SK-N-SH treated with all-trans-retinoic acid at 6 μM for 48 hours (cell line): ENCODE measurements around the gene RASA1.

Source experiments
- ATAC-seq: fragments of 200-7000 bp; cut with Tn5 transposase; 3 replicates; pipeline ENCODE4 v1.9.1; 2020; ENCODE audit warnings: mild to moderate bottlenecking, moderate library complexity
- ARNTL ChIP-seq: fragments of 450-650 bp; formaldehyde crosslinking; IDR thresholded peaks from 2 replicates; pipeline ENCODE4 v1.5.0; 2020; ENCODE audit warnings: low read depth, mild to moderate bottlenecking, moderate library complexity, borderline replicate concordance
- CSDC2 ChIP-seq: fragments of 250-450 bp; sonication (Bioruptor Pico); IDR thresholded peaks from 2 replicates; pipeline ENCODE4 v1.5.0; 2020; ENCODE audit warnings: mild to moderate bottlenecking, moderate library complexity
- ESRRG ChIP-seq: fragments of 250-450 bp; sonication (Bioruptor Pico); IDR thresholded peaks from 2 replicates; pipeline ENCODE4 v1.6.1; 2021; ENCODE audit warnings: mild to moderate bottlenecking
- GLIS3 ChIP-seq: fragments of 250-450 bp; sonication (Bioruptor Pico); IDR thresholded peaks from 2 replicates; pipeline ENCODE4 v1.5.0; 2020; ENCODE audit warnings: mild to moderate bottlenecking, moderate library complexity
- ISL1 ChIP-seq: fragments of 250-450 bp; sonication (Bioruptor Pico); IDR thresholded peaks from 2 replicates; pipeline ENCODE4 v2.1.2; 2022; ENCODE audit warnings: mild to moderate bottlenecking, moderate library complexity
- RARB ChIP-seq: fragments of 250-450 bp; sonication (Bioruptor Pico); IDR thresholded peaks from 2 replicates; pipeline ENCODE4 v1.8.0; 2021; ENCODE audit warnings: mild to moderate bottlenecking, moderate library complexity
- TCF4 ChIP-seq: fragments of 250-450 bp; sonication (Bioruptor Pico); IDR thresholded peaks from 2 replicates; pipeline ENCODE4 v1.8.0; 2021; ENCODE audit warnings: mild to moderate bottlenecking, moderate library complexity, borderline replicate concordance
- TOX ChIP-seq: fragments of 250-450 bp; sonication (Bioruptor Pico); IDR thresholded peaks from 2 replicates; pipeline ENCODE4 v1.8.0; 2021; ENCODE audit warnings: mild to moderate bottlenecking, moderate library complexity, borderline replicate concordance
- ZFP30 ChIP-seq: fragments of 450-650 bp; formaldehyde crosslinking; IDR thresholded peaks from 2 replicates; pipeline ENCODE4 v1.5.0; 2022; ENCODE audit warnings: mild to moderate bottlenecking, moderate library complexity
- ZNF565 ChIP-seq: fragments of 450-650 bp; formaldehyde crosslinking; conservative IDR thresholded peaks from 2 replicates; pipeline ENCODE4 v1.5.0; 2020; ENCODE audit warnings: low read depth, mild to moderate bottlenecking, moderate library complexity
- ZNF70 ChIP-seq: fragments of 450-650 bp; formaldehyde crosslinking; IDR thresholded peaks from 2 replicates; pipeline ENCODE4 v1.5.0; 2020; ENCODE audit warnings: mild to moderate bottlenecking, moderate library complexity
- TF ChIP-seq, protein P1 (sequence below): fragments of 250-450 bp; sonication (Bioruptor Pico); IDR thresholded peaks from 2 replicates; pipeline ENCODE4 v1.8.0; 2021; ENCODE audit warnings: low read depth, mild to moderate bottlenecking, moderate library complexity, borderline replicate concordance
- TF ChIP-seq, protein P2 (sequence below): fragments of 250-450 bp; sonication (Bioruptor Pico); IDR thresholded peaks from 2 replicates; pipeline ENCODE4 v1.5.0; 2020; ENCODE audit warnings: mild to moderate bottlenecking, moderate library complexity
- TF ChIP-seq, protein P3 (sequence below): fragments of 250-450 bp; sonication (Bioruptor Pico); IDR thresholded peaks from 2 replicates; pipeline ENCODE4 v1.5.1; 2021; ENCODE audit warnings: mild to moderate bottlenecking, moderate library complexity
- TF ChIP-seq, protein P4 (sequence below): fragments of 250-450 bp; sonication (Bioruptor Pico); IDR thresholded peaks from 2 replicates; pipeline ENCODE4 v1.5.1; 2020; ENCODE audit warnings: low read depth, mild to moderate bottlenecking, moderate library complexity
- TF ChIP-seq, protein P5 (sequence below): fragments of 250-450 bp; sonication (Bioruptor Pico); IDR thresholded peaks from 2 replicates; pipeline ENCODE4 v1.8.0; 2020; ENCODE audit warnings: mild to moderate bottlenecking, moderate library complexity, borderline replicate concordance

The RASA1 gene

DNA sequence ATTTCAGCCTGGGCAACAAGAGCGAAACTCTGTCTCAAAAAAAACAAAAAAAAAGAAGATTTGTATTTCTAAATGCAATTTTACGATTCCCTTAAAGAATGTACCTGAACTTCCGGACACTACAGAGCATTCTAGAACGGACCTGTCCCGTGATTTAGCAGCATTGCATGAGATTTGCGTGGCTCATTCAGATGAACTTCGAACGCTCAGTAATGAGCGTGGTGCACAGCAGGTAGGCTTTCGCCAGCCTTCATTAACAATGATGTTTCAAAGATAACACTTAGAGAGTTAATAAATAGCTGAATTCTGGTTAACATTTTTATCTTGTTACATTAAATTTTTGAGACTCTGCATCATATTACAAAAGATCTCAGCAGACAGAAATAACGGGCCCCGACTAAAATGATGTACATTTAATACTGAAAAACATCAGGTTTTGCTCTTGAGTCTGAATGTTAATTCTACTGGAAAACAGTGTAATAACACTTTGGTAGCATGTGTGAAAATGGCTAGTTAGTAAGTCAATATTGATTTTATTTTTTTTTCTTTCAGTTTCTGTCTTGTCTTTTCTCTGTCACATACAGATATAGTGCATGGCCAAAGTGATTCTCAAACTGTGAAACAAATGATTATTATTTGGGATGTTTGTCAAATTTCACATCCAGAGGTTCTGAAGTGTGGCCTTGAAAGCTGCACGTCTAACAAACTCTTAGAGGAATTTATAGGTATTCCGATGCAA is 121.8 kb downstream of the RASA1 start:
- ATAC-seq, result no peak
- TF ChIP-seq, protein P1, sequence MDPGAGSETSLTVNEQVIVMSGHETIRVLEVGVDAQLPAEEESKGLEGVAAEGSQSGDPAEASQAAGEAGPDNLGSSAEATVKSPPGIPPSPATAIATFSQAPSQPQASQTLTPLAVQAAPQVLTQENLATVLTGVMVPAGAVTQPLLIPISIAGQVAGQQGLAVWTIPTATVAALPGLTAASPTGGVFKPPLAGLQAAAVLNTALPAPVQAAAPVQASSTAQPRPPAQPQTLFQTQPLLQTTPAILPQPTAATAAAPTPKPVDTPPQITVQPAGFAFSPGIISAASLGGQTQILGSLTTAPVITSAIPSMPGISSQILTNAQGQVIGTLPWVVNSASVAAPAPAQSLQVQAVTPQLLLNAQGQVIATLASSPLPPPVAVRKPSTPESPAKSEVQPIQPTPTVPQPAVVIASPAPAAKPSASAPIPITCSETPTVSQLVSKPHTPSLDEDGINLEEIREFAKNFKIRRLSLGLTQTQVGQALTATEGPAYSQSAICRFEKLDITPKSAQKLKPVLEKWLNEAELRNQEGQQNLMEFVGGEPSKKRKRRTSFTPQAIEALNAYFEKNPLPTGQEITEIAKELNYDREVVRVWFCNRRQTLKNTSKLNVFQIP, result no peak
- TF ChIP-seq, protein P2, sequence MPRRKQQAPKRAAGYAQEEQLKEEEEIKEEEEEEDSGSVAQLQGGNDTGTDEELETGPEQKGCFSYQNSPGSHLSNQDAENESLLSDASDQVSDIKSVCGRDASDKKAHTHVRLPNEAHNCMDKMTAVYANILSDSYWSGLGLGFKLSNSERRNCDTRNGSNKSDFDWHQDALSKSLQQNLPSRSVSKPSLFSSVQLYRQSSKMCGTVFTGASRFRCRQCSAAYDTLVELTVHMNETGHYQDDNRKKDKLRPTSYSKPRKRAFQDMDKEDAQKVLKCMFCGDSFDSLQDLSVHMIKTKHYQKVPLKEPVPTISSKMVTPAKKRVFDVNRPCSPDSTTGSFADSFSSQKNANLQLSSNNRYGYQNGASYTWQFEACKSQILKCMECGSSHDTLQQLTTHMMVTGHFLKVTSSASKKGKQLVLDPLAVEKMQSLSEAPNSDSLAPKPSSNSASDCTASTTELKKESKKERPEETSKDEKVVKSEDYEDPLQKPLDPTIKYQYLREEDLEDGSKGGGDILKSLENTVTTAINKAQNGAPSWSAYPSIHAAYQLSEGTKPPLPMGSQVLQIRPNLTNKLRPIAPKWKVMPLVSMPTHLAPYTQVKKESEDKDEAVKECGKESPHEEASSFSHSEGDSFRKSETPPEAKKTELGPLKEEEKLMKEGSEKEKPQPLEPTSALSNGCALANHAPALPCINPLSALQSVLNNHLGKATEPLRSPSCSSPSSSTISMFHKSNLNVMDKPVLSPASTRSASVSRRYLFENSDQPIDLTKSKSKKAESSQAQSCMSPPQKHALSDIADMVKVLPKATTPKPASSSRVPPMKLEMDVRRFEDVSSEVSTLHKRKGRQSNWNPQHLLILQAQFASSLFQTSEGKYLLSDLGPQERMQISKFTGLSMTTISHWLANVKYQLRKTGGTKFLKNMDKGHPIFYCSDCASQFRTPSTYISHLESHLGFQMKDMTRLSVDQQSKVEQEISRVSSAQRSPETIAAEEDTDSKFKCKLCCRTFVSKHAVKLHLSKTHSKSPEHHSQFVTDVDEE (CRISPR knock-in tag), result no peak
- no peak for TF ChIP-seq ARNTL (CRISPR knock-in tag)
- no peak for TF ChIP-seq CSDC2
- TF ChIP-seq ISL1 (CRISPR knock-in tag), result no peak
- TF ChIP-seq, protein P3, sequence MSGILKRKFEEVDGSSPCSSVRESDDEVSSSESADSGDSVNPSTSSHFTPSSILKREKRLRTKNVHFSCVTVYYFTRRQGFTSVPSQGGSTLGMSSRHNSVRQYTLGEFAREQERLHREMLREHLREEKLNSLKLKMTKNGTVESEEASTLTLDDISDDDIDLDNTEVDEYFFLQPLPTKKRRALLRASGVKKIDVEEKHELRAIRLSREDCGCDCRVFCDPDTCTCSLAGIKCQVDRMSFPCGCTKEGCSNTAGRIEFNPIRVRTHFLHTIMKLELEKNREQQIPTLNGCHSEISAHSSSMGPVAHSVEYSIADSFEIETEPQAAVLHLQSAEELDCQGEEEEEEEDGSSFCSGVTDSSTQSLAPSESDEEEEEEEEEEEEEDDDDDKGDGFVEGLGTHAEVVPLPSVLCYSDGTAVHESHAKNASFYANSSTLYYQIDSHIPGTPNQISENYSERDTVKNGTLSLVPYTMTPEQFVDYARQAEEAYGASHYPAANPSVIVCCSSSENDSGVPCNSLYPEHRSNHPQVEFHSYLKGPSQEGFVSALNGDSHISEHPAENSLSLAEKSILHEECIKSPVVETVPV (CRISPR knock-in tag), result no peak
- no peak for TF ChIP-seq ZFP30 (CRISPR knock-in tag)
- no peak for TF ChIP-seq ESRRG
- TF ChIP-seq TCF4 (CRISPR knock-in tag), result no peak
- TF ChIP-seq ZNF70 (CRISPR knock-in tag), result no peak
- TF ChIP-seq RARB, result no peak
- TF ChIP-seq, all 23 proteins: peak for 0

DNA sequence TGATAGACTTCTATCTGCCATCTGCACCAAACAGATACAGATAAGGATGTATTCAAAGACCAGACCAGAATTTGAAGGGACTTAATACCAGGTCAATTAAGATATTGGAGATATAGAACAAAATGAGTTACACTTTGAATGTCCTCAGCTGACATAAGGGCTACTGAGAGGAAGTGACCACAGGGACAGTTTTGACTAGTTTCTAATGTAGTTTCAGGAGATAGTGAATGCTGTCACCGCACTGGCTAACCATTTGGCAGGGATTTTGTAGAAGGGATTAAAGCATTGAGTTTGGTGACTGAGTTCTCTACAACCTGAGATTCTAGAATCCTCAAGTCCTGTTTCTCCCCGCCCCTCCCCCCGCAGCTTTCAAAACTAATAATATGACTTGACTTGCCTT is 122.4 kb downstream of the RASA1 start:
- ATAC-seq, result no peak
- no peak for TF ChIP-seq TOX
- TF ChIP-seq, protein P3 (CRISPR knock-in tag), result no peak
- TF ChIP-seq TCF4 (CRISPR knock-in tag), result no peak
- TF ChIP-seq GLIS3 (CRISPR knock-in tag), result no peak
- TF ChIP-seq ZNF565 (CRISPR knock-in tag), result no peak
- TF ChIP-seq, protein P1, result no peak
- TF ChIP-seq, protein P4, sequence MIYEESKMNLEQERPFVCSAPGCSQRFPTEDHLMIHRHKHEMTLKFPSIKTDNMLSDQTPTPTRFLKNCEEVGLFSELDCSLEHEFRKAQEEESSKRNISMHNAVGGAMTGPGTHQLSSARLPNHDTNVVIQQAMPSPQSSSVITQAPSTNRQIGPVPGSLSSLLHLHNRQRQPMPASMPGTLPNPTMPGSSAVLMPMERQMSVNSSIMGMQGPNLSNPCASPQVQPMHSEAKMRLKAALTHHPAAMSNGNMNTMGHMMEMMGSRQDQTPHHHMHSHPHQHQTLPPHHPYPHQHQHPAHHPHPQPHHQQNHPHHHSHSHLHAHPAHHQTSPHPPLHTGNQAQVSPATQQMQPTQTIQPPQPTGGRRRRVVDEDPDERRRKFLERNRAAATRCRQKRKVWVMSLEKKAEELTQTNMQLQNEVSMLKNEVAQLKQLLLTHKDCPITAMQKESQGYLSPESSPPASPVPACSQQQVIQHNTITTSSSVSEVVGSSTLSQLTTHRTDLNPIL (CRISPR knock-in tag), result no peak

DNA sequence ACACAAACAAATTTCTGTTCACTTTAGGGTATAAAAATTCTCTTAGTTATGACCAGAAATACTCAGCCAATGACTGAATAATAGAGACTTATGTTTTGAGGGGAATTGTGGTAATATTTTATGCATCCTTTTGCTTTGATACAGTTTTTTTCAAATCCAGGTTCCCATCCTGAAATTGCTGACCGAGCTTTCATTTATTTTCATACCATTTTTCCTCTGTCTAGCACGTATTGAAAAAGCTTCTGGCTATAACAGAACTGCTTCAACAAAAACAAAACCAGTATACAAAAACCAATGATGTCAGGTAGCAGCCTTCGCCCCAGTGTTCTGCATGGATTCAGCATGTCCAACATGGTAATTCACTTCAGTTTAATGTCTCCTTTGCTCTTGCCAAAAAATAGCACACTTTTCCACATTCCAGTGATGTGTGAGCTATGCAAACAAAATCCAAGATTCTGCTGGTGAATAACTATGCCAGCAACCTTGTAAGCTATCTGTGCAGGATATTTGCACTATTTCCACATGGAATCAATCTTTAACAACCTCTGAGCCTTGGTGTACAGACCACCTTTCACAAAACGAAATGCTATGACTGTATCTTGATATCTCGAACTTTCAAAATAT is 123.0 kb downstream of the RASA1 start:
- ATAC-seq, result no peak; the same call in 2 of the 3 replicates
- no peak for TF ChIP-seq ESRRG
- TF ChIP-seq, protein P2 (CRISPR knock-in tag), result no peak
- TF ChIP-seq RARB, result no peak
- no peak for TF ChIP-seq ZFP30 (CRISPR knock-in tag)
- no peak for TF ChIP-seq GLIS3 (CRISPR knock-in tag)
- TF ChIP-seq ISL1 (CRISPR knock-in tag), result no peak
- TF ChIP-seq, protein P5, sequence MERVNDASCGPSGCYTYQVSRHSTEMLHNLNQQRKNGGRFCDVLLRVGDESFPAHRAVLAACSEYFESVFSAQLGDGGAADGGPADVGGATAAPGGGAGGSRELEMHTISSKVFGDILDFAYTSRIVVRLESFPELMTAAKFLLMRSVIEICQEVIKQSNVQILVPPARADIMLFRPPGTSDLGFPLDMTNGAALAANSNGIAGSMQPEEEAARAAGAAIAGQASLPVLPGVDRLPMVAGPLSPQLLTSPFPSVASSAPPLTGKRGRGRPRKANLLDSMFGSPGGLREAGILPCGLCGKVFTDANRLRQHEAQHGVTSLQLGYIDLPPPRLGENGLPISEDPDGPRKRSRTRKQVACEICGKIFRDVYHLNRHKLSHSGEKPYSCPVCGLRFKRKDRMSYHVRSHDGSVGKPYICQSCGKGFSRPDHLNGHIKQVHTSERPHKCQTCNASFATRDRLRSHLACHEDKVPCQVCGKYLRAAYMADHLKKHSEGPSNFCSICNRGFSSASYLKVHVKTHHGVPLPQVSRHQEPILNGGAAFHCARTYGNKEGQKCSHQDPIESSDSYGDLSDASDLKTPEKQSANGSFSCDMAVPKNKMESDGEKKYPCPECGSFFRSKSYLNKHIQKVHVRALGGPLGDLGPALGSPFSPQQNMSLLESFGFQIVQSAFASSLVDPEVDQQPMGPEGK (CRISPR knock-in tag), result no peak
- TF ChIP-seq, protein P3 (CRISPR knock-in tag), result no peak
- no peak for TF ChIP-seq ZNF565 (CRISPR knock-in tag)
